Naive thymus-derived CD8-positive, alpha-beta T cell (primary cell): ENCODE results near the gene IQSEC1. TPM values are rescaled to one million over a fixed set of nuclear protein-coding genes. Genes with fewer than 3 reads are reported as not detected.

Experiments
- ATAC-seq, 2 donors: fragments of 150-1000 bp; cut with Tn5 transposase in 1 of 2; sonication (Bioruptor Pico), chemical (Tn5 transposase) in 1 of 2; 1 replicate in 1 of 2; 2 replicates in 1 of 2; pipeline ENCODE4 v1.10.0; 2021; ENCODE audit warnings: mild to moderate bottlenecking in 2 of 2, moderate library complexity in 2 of 2
- POLR2A ChIA-PET: fragments of 350-600 bp; sonication (Branson Sonifier 250); formaldehyde crosslinking; loops from one replicate; lab custom pipeline; 2021; ENCODE audit warnings: antibody characterized with exemption; lab: Charles Lee
- DNase-seq, 10 donors: peaks; one replicate each; pipeline versions ENCODE4 v3.0.0 to v3.0.0-alpha.2; 2020 to 2022
- H3K27ac Mint-ChIP-seq, 10 donors: one replicate each; pipeline ENCODE4 v1.8.0; 2020 to 2022; ENCODE audit warnings: mild to moderate bottlenecking in 10 of 10, mixed read lengths in 10 of 10, moderate library complexity in 4 of 10, inconsistent platforms in 1 of 10
- H3K27me3 Mint-ChIP-seq, 5 donors: one replicate each; pipeline ENCODE4 v1.8.0; 2021 to 2022; ENCODE audit warnings: mixed read lengths in 5 of 5
- H3K36me3 Mint-ChIP-seq, 3 donors: one replicate each; pipeline ENCODE4 v1.8.0; 2020 to 2022; ENCODE audit warnings: mixed read lengths in 3 of 3, mild to moderate bottlenecking in 2 of 3, inconsistent platforms in 1 of 3
- H3K4me1 Mint-ChIP-seq, 4 donors: one replicate each; pipeline ENCODE4 v1.8.0; 2021 to 2022; ENCODE audit warnings: mixed read lengths in 4 of 4
- H3K4me3 Mint-ChIP-seq, 10 donors: one replicate each; pipeline ENCODE4 v1.8.0; 2020 to 2022; ENCODE audit warnings: mild to moderate bottlenecking in 10 of 10, mixed read lengths in 10 of 10, moderate library complexity in 6 of 10, inconsistent platforms in 1 of 10
- H3K9me3 Mint-ChIP-seq, 9 donors: one replicate each; pipeline ENCODE4 v1.8.0; 2020 to 2022; ENCODE audit warnings: mixed read lengths in 9 of 9, mild to moderate bottlenecking in 3 of 9, inconsistent platforms in 1 of 9, moderate library complexity in 1 of 9
- polyA plus RNA-seq, 3 donors: library from polyadenylated mRNA; unstranded; fragments of 300-500 nt; fragmentation: Illumina TruSeq; gene quantifications; one replicate each; pipeline ENCODE4 v1.2.3, GENCODE V29; 2021
- total RNA-seq, 8 experiments: library from RNA in 2 of 8; stranded (reverse) in 2 of 8; gene quantifications; one replicate each; pipeline ENCODE4 v1.2.3 and lab custom pipeline; 2021 to 2026

IQSEC1 gene
- total and polyA plus RNA-seq, 5 experiments from 2014 or later, result 13.7 to 47.7 (median 23.7) TPM

GRCh38 chr3:12977117-12977808, 96.0 kb downstream of the IQSEC1 start:
- H3K27ac Mint-ChIP-seq, result no peak overlapping the region

GRCh38 chr3:12975748-12976522, 97.3 kb downstream of the IQSEC1 start:
- peaks cover 0 to 27% (median 0%) of the 10 kb centered on the region in 3 donors for H3K36me3 Mint-ChIP-seq
- no peaks in the 10 kb centered on the region for H3K27me3 Mint-ChIP-seq
- peak overlapping the region in 3 of 10 donors; percentile 6 to 33 (median 24) for H3K27ac Mint-ChIP-seq
- ATAC-seq (no peak), DNase-seq (no peak)
- H3K4me3 Mint-ChIP-seq, result no peak overlapping the region
- H3K9me3 Mint-ChIP-seq, result no peaks in the 10 kb centered on the region
- peaks cover 25 to 75% (median 45%) of the 10 kb centered on the region in 4 donors for H3K4me1 Mint-ChIP-seq
- POLR2A ChIA-PET, result interaction anchor here (1.4 kb wide), 1 partner anchor 19 kb away, joined by 3 read pairs; no protein-coding TSS in a partner anchor

More at GRCh38 chr3:12977117-12977808, 96.0 kb downstream of the IQSEC1 start:
- POLR2A ChIA-PET, result interaction anchor here (0.6 to 1.0 kb wide), 2 partner anchors 12 to 75 kb away, joined by 4 to 6 read pairs; no protein-coding TSS in a partner anchor
- DNase-seq (peak in 1 of 10 donors; percentile 42), ATAC-seq (no peak)
- Mint-ChIP-seq H3K27me3 (no peaks in the 10 kb centered on the region), H3K9me3 (no peaks in the 10 kb centered on the region), H3K36me3 (peaks cover 0 to 18% (median 0%) of the 10 kb centered on the region in 3 donors), H3K4me3 (no peak overlapping the region), H3K4me1 (peaks cover 22 to 78% (median 53%) of the 10 kb centered on the region in 4 donors)

GRCh38 chr3:12974819-12975218, 98.4 kb downstream of the IQSEC1 start:
- Mint-ChIP-seq H3K36me3 (peaks cover 0 to 25% (median 0%) of the 10 kb centered on the region in 3 donors), H3K27me3 (no peaks in the 10 kb centered on the region), H3K9me3 (no peaks in the 10 kb centered on the region), H3K4me1 (peaks cover 27 to 77% (median 48%) of the 10 kb centered on the region in 4 donors), H3K4me3 (no peak overlapping the region), H3K27ac (peak overlapping the region in 1 of 10 donors; percentile 27)
- ATAC-seq (no peak), DNase-seq (no peak)
- POLR2A ChIA-PET, result interaction anchor here (0.6 to 1.4 kb wide), 2 partner anchors 20 to 73 kb away, joined by 3 read pairs; no protein-coding TSS in a partner anchor

GRCh38 chr3:12974334-12974733, 98.9 kb downstream of the IQSEC1 start:
- no peaks in the 10 kb centered on the region for H3K27me3 Mint-ChIP-seq
- no peak overlapping the region for H3K4me3 Mint-ChIP-seq
- ATAC-seq (no peak), DNase-seq (no peak)
- peaks cover 27 to 76% (median 47%) of the 10 kb centered on the region in 4 donors for H3K4me1 Mint-ChIP-seq
- POLR2A ChIA-PET, result no interaction called here
- peak overlapping the region in 3 of 10 donors; percentile 13 to 33 (median 27) for H3K27ac Mint-ChIP-seq
- no peaks in the 10 kb centered on the region for H3K9me3 Mint-ChIP-seq
- H3K36me3 Mint-ChIP-seq, result peaks cover 0 to 22% (median 0%) of the 10 kb centered on the region in 3 donors

GRCh38 chr3:12973827-12974226, 99.4 kb downstream of the IQSEC1 start:
- POLR2A ChIA-PET, result no interaction called here
- H3K27me3 Mint-ChIP-seq, result no peaks in the 10 kb centered on the region
- peaks cover 0 to 17% (median 0%) of the 10 kb centered on the region in 3 donors for H3K36me3 Mint-ChIP-seq
- ATAC-seq (no peak), DNase-seq (no peak)
- H3K4me1 Mint-ChIP-seq, result peaks cover 30 to 76% (median 48%) of the 10 kb centered on the region in 4 donors
- no peak overlapping the region for H3K4me3 Mint-ChIP-seq
- no peaks in the 10 kb centered on the region for H3K9me3 Mint-ChIP-seq
- peak overlapping the region in 1 of 10 donors; percentile 52 for H3K27ac Mint-ChIP-seq

- Mint-ChIP-seq H3K27me3 (no peaks in the 10 kb centered on the region), H3K9me3 (no peaks in the 10 kb centered on the region), H3K27ac (peak overlapping the region in 4 of 10 donors; percentile 2 to 69 (median 24)), H3K4me3 (no peak overlapping the region), H3K36me3 (peaks cover 0 to 16% (median 0%) of the 10 kb centered on the region in 3 donors), H3K4me1 (peaks cover 35 to 81% (median 53%) of the 10 kb centered on the region in 4 donors)
- POLR2A ChIA-PET, result no interaction called here
- DNase-seq (no peak), ATAC-seq (no peak)
Observed at GRCh38 chr3:12972781-12973702, 100.2 kb downstream of the IQSEC1 start.

- Mint-ChIP-seq H3K4me3 (no peak overlapping the region), H3K4me1 (peaks cover 34 to 78% (median 55%) of the 10 kb centered on the region in 4 donors), H3K27me3 (no peaks in the 10 kb centered on the region), H3K27ac (peak overlapping the region in 1 of 10 donors; percentile 69), H3K9me3 (no peaks in the 10 kb centered on the region), H3K36me3 (peaks cover 0 to 10% (median 0%) of the 10 kb centered on the region in 3 donors)
- no peak for DNase-seq
- POLR2A ChIA-PET, result no interaction called here
- no peak for ATAC-seq
Observed at GRCh38 chr3:12972043-12972442, 101.2 kb downstream of the IQSEC1 start.

GRCh38 chr3:12970684-12971083, 102.5 kb downstream of the IQSEC1 start:
- Mint-ChIP-seq H3K4me3 (peak overlapping the region in 2 of 10 donors; percentile 7 to 50), H3K27me3 (no peaks in the 10 kb centered on the region), H3K36me3 (peaks cover 0 to 10% (median 0%) of the 10 kb centered on the region in 3 donors), H3K9me3 (no peaks in the 10 kb centered on the region), H3K4me1 (peaks cover 36 to 83% (median 62%) of the 10 kb centered on the region in 4 donors), H3K27ac (peak overlapping the region in 5 of 10 donors; percentile 19 to 62 (median 53))
- ATAC-seq, result no peak
- POLR2A ChIA-PET, result no interaction called here
- no peak for DNase-seq

- Mint-ChIP-seq H3K36me3 (peaks cover 0 to 10% (median 0%) of the 10 kb centered on the region in 3 donors), H3K9me3 (no peaks in the 10 kb centered on the region), H3K4me3 (peak overlapping the region in 3 of 10 donors; percentile 19 to 70 (median 34)), H3K4me1 (peaks cover 29 to 85% (median 68%) of the 10 kb centered on the region in 4 donors), H3K27me3 (no peaks in the 10 kb centered on the region), H3K27ac (peak overlapping the region in 5 of 10 donors; percentile 19 to 81 (median 55))
- ATAC-seq, result no peak
- POLR2A ChIA-PET, result no interaction called here
- DNase-seq, result no peak
Observed at GRCh38 chr3:12969486-12969885, 103.7 kb downstream of the IQSEC1 start.

GRCh38 chr3:12968541-12968940, 104.7 kb downstream of the IQSEC1 start:
- Mint-ChIP-seq H3K9me3 (no peaks in the 10 kb centered on the region), H3K4me1 (peaks cover 31 to 85% (median 71%) of the 10 kb centered on the region in 4 donors), H3K27ac (peak overlapping the region in 5 of 10 donors; percentile 18 to 55 (median 47)), H3K4me3 (peak overlapping the region; percentile 28 to 88 (median 76)), H3K36me3 (peaks cover 0 to 10% (median 0%) of the 10 kb centered on the region in 3 donors), H3K27me3 (no peaks in the 10 kb centered on the region)
- no peak for DNase-seq
- no peak for ATAC-seq
- POLR2A ChIA-PET, result interaction anchor here (0.9 kb wide), 1 partner anchor 15 kb away, joined by 4 read pairs; no protein-coding TSS in a partner anchor

- POLR2A ChIA-PET, result interaction anchor here (0.9 to 1.6 kb wide), 3 partner anchors 10 to 48 kb away, joined by 4 to 5 read pairs (median 4); no protein-coding TSS in a partner anchor
- Mint-ChIP-seq H3K9me3 (no peaks in the 10 kb centered on the region), H3K4me3 (peak overlapping the region; percentile 70 to 89 (median 80)), H3K4me1 (peaks cover 38 to 85% (median 77%) of the 10 kb centered on the region in 4 donors), H3K27ac (peak overlapping the region in 5 of 10 donors; percentile 18 to 94 (median 71)), H3K36me3 (peaks cover 0 to 14% (median 0%) of the 10 kb centered on the region in 3 donors), H3K27me3 (no peaks in the 10 kb centered on the region)
- ATAC-seq (peak; percentile 90 to 93), DNase-seq (peak; percentile 71 to 94 (median 86))
Observed at GRCh38 chr3:12967606-12968351, 105.5 kb downstream of the IQSEC1 start.
